Cardiac muscle cell (in vitro differentiated cells and primary cell): ENCODE measurements around the gene RABL3. TPM values are rescaled to one million over a fixed set of nuclear protein-coding genes. Genes with fewer than 3 reads are reported as not detected.

Experiments used
- DNase-seq, 2 donors: peaks; one replicate each; pipeline versions ENCODE4 v3.0.0 to v3.0.0-alpha.2; 2010 to 2017; ENCODE audit warnings: low read depth in 1 of 2, low spot score in 1 of 2
- H3K27ac ChIP-seq: fragments of 200-600 bp; sonication (generic); 2 replicates; pipeline ENCODE4 v1.5.1; 2016
- H3K27me3 ChIP-seq: fragments of 200-600 bp; sonication (generic); 2 replicates; pipeline ENCODE4 v1.6.0; 2016; ENCODE audit warnings: control low read depth
- H3K36me3 ChIP-seq: fragments of 200-600 bp; sonication (generic); 2 replicates; pipeline ENCODE4 v1.5.1; 2016; ENCODE audit warnings: control low read depth
- H3K4me1 ChIP-seq: fragments of 200-600 bp; sonication (generic); 2 replicates; pipeline ENCODE4 v1.8.1; 2017; ENCODE audit warnings: low read depth, mild to moderate bottlenecking, mixed run types
- H3K4me3 ChIP-seq: fragments of 200-600 bp; sonication (generic); 2 replicates; pipeline ENCODE4 v1.5.1; 2016; ENCODE audit warnings: mild to moderate bottlenecking
- H3K9me3 ChIP-seq: fragments of 200-600 bp; sonication (generic); 2 replicates; pipeline ENCODE4 v1.5.1; 2017; ENCODE audit warnings: low read depth, mild to moderate bottlenecking, control low read depth
- polyA plus RNA-seq: library from polyadenylated mRNA; unstranded; fragments of >200 nt; fragmentation: Nextera tagmentation; extraction: Ambion mirVana; gene quantifications from 2 replicates; pipeline ENCODE4 v1.2.1, GENCODE V29; 2016
- total RNA-seq: library from RNA; depleted of rRNA; stranded (reverse); fragments of >200 nt; gene quantifications from 2 replicates; pipeline ENCODE4 v1.2.3, GENCODE V29; 2016
- TF ChIP-seq, protein P1 (sequence below): IDR thresholded peaks from 2 replicates; pipeline ENCODE4 v1.5.1; 2012; ENCODE audit warnings: low read depth, mild to moderate bottlenecking, low read length

Gene RABL3
- total and polyA plus RNA-seq, 2 experiments from 2014 or later, result 12.5 to 22.3 TPM

DNA sequence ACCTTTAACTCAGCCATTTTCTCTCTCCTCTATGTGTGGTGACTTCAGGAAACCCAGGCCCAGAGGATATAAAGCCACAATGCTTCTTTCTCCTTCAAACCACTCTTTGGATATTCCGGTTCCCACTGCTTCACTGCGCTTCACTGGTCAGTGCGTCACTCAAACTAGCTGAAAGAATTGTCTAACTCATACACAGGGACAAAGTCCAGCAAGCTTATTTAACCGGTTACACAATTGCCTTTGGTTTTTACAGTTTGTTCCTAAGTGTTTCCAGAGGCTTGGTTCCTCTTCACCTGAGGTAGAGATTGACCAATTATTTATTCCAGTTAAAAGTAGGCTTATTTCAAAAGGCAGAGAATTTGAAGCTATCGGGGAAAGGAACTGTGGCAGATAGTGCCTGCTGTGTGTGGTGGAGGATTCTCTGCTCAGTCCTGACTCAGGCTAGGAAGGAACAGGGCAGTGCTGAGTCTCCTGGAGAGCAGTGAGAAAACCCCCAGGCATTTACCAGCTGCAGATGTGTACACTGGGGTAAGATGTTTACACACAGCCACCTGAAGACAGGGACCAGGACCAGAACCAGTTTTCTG lies 60.1 kb downstream of the RABL3 start, which contains the start of gene HGD:
TSS of gene HGD (minus strand) at position 145 of the 587 bp plus-strand sequence. CDS start at position 17, 128 bp downstream.
- no peak within 1 kb of the TSS for H3K4me3 ChIP-seq
- no peak within 1 kb of the TSS for H3K27ac ChIP-seq
- TF ChIP-seq, protein P1, sequence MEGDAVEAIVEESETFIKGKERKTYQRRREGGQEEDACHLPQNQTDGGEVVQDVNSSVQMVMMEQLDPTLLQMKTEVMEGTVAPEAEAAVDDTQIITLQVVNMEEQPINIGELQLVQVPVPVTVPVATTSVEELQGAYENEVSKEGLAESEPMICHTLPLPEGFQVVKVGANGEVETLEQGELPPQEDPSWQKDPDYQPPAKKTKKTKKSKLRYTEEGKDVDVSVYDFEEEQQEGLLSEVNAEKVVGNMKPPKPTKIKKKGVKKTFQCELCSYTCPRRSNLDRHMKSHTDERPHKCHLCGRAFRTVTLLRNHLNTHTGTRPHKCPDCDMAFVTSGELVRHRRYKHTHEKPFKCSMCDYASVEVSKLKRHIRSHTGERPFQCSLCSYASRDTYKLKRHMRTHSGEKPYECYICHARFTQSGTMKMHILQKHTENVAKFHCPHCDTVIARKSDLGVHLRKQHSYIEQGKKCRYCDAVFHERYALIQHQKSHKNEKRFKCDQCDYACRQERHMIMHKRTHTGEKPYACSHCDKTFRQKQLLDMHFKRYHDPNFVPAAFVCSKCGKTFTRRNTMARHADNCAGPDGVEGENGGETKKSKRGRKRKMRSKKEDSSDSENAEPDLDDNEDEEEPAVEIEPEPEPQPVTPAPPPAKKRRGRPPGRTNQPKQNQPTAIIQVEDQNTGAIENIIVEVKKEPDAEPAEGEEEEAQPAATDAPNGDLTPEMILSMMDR, result no peak
- H3K36me3 ChIP-seq, result no peaks in the 10 kb centered on the region
- no peaks in the 10 kb centered on the region for H3K27me3 ChIP-seq
- H3K9me3 ChIP-seq, result no peaks in the 10 kb centered on the region
- no peak for DNase-seq
- H3K4me1 ChIP-seq, result no peaks in the 10 kb centered on the region

DNA sequence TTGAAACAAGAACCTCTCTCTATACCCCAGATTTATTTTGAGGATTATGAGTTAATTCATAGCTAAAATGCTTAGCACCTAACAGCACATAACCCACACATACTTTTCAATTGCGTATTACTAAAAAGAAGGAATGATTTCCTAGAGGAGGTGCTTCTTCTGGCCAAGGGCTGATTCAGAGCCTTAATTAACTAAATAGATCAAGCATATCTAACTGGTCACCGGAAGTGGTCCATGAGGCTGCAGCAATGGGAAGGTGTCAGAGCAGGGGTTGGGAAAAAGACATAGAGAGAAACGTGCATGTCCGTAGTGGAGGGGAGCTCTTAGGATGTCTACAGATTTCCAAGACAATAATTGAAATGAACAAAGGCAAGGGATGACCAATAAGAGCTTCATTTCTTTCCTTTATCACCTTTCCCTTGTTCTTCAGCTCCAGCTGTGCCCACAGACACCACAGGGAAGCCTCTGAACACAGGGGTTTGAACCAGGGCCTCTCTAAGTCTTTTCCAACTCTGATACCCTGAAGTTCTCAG lies 60.7 kb downstream of the RABL3 start:
- DNase-seq, result no peak
- H3K36me3 ChIP-seq, result no peaks in the 10 kb centered on the region
- TF ChIP-seq, protein P1, result no peak
- H3K9me3 ChIP-seq, result no peaks in the 10 kb centered on the region
- H3K27me3 ChIP-seq, result no peaks in the 10 kb centered on the region
- no peak overlapping the region for H3K4me3 ChIP-seq
- H3K4me1 ChIP-seq, result no peaks in the 10 kb centered on the region
- no peak overlapping the region for H3K27ac ChIP-seq

DNA sequence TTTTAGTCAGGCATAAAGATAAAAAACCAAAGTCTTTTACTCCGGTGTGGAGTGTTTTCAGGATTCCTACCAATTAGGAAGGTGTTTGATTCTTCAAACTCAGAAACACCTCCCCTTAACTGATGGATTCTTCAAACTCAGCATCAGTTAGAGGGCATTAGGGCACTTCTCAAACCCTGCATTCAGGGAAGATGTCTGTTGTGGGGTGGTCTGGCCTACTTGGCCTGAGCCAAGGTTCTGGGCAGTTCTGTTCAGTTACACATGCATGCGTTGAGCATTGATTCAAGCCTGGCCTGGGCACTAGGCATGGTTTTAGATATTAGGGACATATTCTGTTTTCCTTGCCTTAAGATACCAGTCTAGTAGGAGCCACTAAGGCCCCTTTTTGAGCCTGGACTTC lies 61.3 kb downstream of the RABL3 start:
- TF ChIP-seq, protein P1, result no peak
- Histone ChIP-seq H3K4me1 (no peaks in the 10 kb centered on the region), H3K36me3 (no peaks in the 10 kb centered on the region), H3K9me3 (no peaks in the 10 kb centered on the region), H3K27ac (no peak overlapping the region), H3K27me3 (no peaks in the 10 kb centered on the region), H3K4me3 (no peak overlapping the region)
- no peak for DNase-seq

DNA sequence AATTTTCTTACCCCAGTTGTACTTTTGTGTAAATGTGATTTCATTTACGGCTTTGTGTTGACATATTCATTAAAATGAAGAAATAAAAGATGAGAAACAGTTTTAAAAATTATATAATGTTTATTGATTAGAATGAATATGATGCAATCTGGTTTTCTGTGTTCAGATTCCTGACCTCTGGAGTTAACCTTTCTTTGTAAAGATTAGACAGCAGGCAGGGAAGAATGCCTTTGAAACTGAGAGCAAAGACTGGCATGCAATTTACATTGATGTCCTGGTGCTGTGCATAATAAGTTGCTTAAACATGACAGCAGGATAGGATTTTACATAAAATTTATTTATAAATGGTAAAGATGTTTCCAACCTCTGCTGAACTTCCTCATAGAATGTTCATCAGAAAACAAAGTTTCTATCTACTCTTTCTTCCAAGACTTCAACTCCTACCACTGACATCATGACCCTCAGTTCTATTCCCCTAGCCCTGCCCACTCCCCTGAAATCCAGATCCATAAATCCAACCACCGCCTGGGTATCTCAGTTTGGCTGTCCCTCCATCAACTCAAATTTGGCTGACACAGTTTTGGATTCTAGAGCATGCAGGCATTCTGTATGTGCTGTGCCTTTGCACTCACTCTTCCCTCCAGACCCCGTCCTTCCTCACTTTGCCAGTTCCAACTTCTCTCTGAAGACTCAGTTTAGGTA lies 62.0 kb downstream of the RABL3 start:
- Histone ChIP-seq H3K27me3 (no peaks in the 10 kb centered on the region), H3K9me3 (no peaks in the 10 kb centered on the region), H3K27ac (no peak overlapping the region), H3K4me1 (no peaks in the 10 kb centered on the region), H3K4me3 (no peak overlapping the region), H3K36me3 (no peaks in the 10 kb centered on the region)
- DNase-seq, result no peak
- TF ChIP-seq, protein P1, result no peak

DNA sequence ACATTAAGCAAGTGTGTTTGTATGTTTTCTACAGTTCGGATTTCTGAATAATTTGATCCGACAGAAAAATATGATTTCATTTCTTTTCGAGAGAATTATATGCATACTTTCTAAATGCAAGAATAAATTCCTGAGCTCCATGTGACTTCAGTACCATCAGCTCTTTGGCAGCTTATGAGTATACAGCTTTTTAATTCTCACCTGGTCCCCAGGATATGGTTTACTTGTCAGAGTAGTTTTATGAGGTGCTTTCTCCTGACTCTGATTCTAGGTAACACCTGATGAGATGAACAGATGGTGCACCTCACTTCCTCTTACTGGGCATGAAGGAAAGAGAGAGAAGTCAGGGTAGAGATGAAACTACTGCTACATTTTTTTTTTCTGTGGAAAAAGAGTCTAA lies 63.3 kb downstream of the RABL3 start:
- Histone ChIP-seq H3K4me3 (no peak overlapping the region), H3K27ac (no peak overlapping the region), H3K9me3 (no peaks in the 10 kb centered on the region), H3K4me1 (no peaks in the 10 kb centered on the region), H3K27me3 (no peaks in the 10 kb centered on the region), H3K36me3 (no peaks in the 10 kb centered on the region)
- TF ChIP-seq, protein P1, result no peak
- no peak for DNase-seq
